ENCODE results near the gene NOPCHAP1.

Gene NOPCHAP1

GRCh38 chr12:104966677-104967076 lies 19.4 kb upstream of the NOPCHAP1 start:
- TF ChIP-seq ZC3H10 (CRISPR knock-in tag; IDR thresholded peaks at IDR 0.05) (no peak), GLIS3 (CRISPR knock-in tag; IDR thresholded peaks at IDR 0.05) (no peak), PATZ1 (CRISPR knock-in tag; IDR thresholded peaks at IDR 0.05; ENCODE audit: borderline replicate concordance) (no peak), TSHZ2 (CRISPR knock-in tag; IDR thresholded peaks at IDR 0.05) (no peak), ISL1 (CRISPR knock-in tag; IDR thresholded peaks at IDR 0.05) (no peak), ZFP3 (CRISPR knock-in tag; IDR thresholded peaks at IDR 0.05) (no peak), TCF4 (CRISPR knock-in tag; IDR thresholded peaks at IDR 0.05; ENCODE audit: borderline replicate concordance) (no peak), BACH2 (CRISPR knock-in tag; IDR thresholded peaks at IDR 0.05; ENCODE audit: borderline replicate concordance) (no peak)
- TF ChIP-seq, protein P1, sequence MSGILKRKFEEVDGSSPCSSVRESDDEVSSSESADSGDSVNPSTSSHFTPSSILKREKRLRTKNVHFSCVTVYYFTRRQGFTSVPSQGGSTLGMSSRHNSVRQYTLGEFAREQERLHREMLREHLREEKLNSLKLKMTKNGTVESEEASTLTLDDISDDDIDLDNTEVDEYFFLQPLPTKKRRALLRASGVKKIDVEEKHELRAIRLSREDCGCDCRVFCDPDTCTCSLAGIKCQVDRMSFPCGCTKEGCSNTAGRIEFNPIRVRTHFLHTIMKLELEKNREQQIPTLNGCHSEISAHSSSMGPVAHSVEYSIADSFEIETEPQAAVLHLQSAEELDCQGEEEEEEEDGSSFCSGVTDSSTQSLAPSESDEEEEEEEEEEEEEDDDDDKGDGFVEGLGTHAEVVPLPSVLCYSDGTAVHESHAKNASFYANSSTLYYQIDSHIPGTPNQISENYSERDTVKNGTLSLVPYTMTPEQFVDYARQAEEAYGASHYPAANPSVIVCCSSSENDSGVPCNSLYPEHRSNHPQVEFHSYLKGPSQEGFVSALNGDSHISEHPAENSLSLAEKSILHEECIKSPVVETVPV (CRISPR knock-in tag; IDR thresholded peaks at IDR 0.05) = no peak
- ATAC-seq = no peak

- ATAC-seq = no peak
- TF ChIP-seq ARNTL (CRISPR knock-in tag; IDR thresholded peaks at IDR 0.05; ENCODE audit: borderline replicate concordance, low read depth) (no peak), RARB (CRISPR knock-in tag; IDR thresholded peaks at IDR 0.05) (no peak), TSHZ2 (CRISPR knock-in tag; IDR thresholded peaks at IDR 0.05) (no peak), CSDC2 (CRISPR knock-in tag; IDR thresholded peaks at IDR 0.05) (no peak), SNAI2 (CRISPR knock-in tag; IDR thresholded peaks at IDR 0.05) (no peak), ZFP30 (CRISPR knock-in tag; IDR thresholded peaks at IDR 0.05) (no peak)
These were observed 16.8 kb upstream of the NOPCHAP1 start for GRCh38 chr12:104969343-104969742.

GRCh38 chr12:104971306-104971705 lies 14.8 kb upstream of the NOPCHAP1 start:
- ATAC-seq = no peak
- no peak for TF ChIP-seq PPARA (CRISPR knock-in tag; IDR thresholded peaks at IDR 0.05; ENCODE audit: borderline replicate concordance)
- TF ChIP-seq, protein P2, sequence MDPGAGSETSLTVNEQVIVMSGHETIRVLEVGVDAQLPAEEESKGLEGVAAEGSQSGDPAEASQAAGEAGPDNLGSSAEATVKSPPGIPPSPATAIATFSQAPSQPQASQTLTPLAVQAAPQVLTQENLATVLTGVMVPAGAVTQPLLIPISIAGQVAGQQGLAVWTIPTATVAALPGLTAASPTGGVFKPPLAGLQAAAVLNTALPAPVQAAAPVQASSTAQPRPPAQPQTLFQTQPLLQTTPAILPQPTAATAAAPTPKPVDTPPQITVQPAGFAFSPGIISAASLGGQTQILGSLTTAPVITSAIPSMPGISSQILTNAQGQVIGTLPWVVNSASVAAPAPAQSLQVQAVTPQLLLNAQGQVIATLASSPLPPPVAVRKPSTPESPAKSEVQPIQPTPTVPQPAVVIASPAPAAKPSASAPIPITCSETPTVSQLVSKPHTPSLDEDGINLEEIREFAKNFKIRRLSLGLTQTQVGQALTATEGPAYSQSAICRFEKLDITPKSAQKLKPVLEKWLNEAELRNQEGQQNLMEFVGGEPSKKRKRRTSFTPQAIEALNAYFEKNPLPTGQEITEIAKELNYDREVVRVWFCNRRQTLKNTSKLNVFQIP (CRISPR knock-in tag; IDR thresholded peaks at IDR 0.05; ENCODE audit: borderline replicate concordance, low read depth) = no peak
- TF ChIP-seq CSDC2 (CRISPR knock-in tag; IDR thresholded peaks at IDR 0.05) = no peak
- TF ChIP-seq CREB5 (CRISPR knock-in tag; IDR thresholded peaks at IDR 0.05; ENCODE audit: low read depth) = no peak
- no peak for TF ChIP-seq TSHZ2 (CRISPR knock-in tag; IDR thresholded peaks at IDR 0.05)
- no peak for TF ChIP-seq ISL1 (CRISPR knock-in tag; IDR thresholded peaks at IDR 0.05)
- TF ChIP-seq ZNF8 (CRISPR knock-in tag; IDR thresholded peaks at IDR 0.05) = no peak
- TF ChIP-seq OSR1 (CRISPR knock-in tag; IDR thresholded peaks at IDR 0.05) = no peak
- TF ChIP-seq TOX (CRISPR knock-in tag; IDR thresholded peaks at IDR 0.05; ENCODE audit: borderline replicate concordance) = no peak
- TF ChIP-seq PATZ1 (CRISPR knock-in tag; IDR thresholded peaks at IDR 0.05; ENCODE audit: borderline replicate concordance) = no peak
- TF ChIP-seq ZFP30 (CRISPR knock-in tag; IDR thresholded peaks at IDR 0.05) = no peak
- no peak for TF ChIP-seq ZNF565 (CRISPR knock-in tag; conservative IDR thresholded peaks at IDR 0.05; ENCODE audit: low read depth)
- TF ChIP-seq ZFP3 (CRISPR knock-in tag; IDR thresholded peaks at IDR 0.05) = no peak
